MM.1S (cell line): ENCODE data around the gene CCDC85B.

Source experiments
- DNase-seq: peaks from one replicate; pipeline ENCODE4 v3.0.0-alpha.2; 2015
- H2AFZ ChIP-seq: fragments of 300-600 bp; sonication (generic); 2 replicates; pipeline ENCODE4 v1.6.0; 2016; ENCODE audit warnings: antibody characterized with exemption, low read length
- H3F3A ChIP-seq: fragments of 300-600 bp; sonication (generic); 2 replicates; pipeline ENCODE4 v1.6.1; 2016; ENCODE audit warnings: mild to moderate bottlenecking, antibody characterized with exemption, low read length, moderate library complexity, mixed read lengths; ENCODE audit not compliant: insufficient read depth
- H3K27ac ChIP-seq: fragments of 300-600 bp; sonication (generic); 2 replicates; pipeline ENCODE4 v1.5.1; 2016; ENCODE audit warnings: mild to moderate bottlenecking, low read length
- H3K27me3 ChIP-seq: fragments of 300-600 bp; sonication (generic); replicated peaks from 2 replicates; pipeline ENCODE4 v1.6.0; 2016; ENCODE audit warnings: low read length; ENCODE audit not compliant: insufficient read depth
- H3K36me3 ChIP-seq: fragments of 300-600 bp; sonication (generic); replicated peaks from 2 replicates; pipeline ENCODE4 v1.6.1; 2016; ENCODE audit warnings: mild to moderate bottlenecking, low read length, mixed read lengths; ENCODE audit not compliant: insufficient read depth
- H3K4me1 ChIP-seq: fragments of 300-600 bp; sonication (generic); 2 replicates; pipeline ENCODE4 v1.6.1; 2016; ENCODE audit warnings: low read length, mixed read lengths
- H3K4me2 ChIP-seq: fragments of 300-600 bp; sonication (generic); 2 replicates; pipeline ENCODE4 v1.6.0; 2016; ENCODE audit warnings: low read depth, low read length
- H3K4me3 ChIP-seq: fragments of 300-600 bp; sonication (generic); 2 replicates; pipeline ENCODE4 v1.5.1; 2016; ENCODE audit warnings: low read length, mixed read lengths
- H3K79me2 ChIP-seq: fragments of 300-600 bp; sonication (generic); 2 replicates; pipeline ENCODE4 v1.6.1; 2016; ENCODE audit warnings: mixed run types, low read length, mixed read lengths
- H3K9ac ChIP-seq: fragments of 300-600 bp; sonication (generic); 2 replicates; pipeline ENCODE4 v1.6.1; 2016; ENCODE audit warnings: low read length, mixed read lengths
- H3K9me2 ChIP-seq: fragments of 300-600 bp; sonication (generic); replicated peaks from 2 replicates; pipeline ENCODE4 v1.6.1; 2016; ENCODE audit warnings: mild to moderate bottlenecking, low read length, mixed read lengths; ENCODE audit not compliant: insufficient read depth
- H3K9me3 ChIP-seq: fragments of 300-600 bp; sonication (generic); replicated peaks from 2 replicates; pipeline ENCODE4 v1.6.1; 2016; ENCODE audit warnings: mild to moderate bottlenecking, low read length, mixed read lengths; ENCODE audit not compliant: insufficient read depth
- H4K20me1 ChIP-seq: fragments of 300-600 bp; sonication (generic); 2 replicates; pipeline ENCODE4 v1.6.1; 2016; ENCODE audit warnings: mild to moderate bottlenecking, low read length, moderate library complexity, mixed read lengths; ENCODE audit not compliant: insufficient read depth
- CTCF ChIP-seq: fragments of 300-600 bp; sonication (generic); IDR thresholded peaks from 2 replicates; pipeline ENCODE4 v1.5.1; 2016; ENCODE audit warnings: antibody characterized with exemption, low read length, mixed read lengths
- EZH2 ChIP-seq: fragments of 300-600 bp; sonication (generic); optimal IDR thresholded peaks from 2 replicates; pipeline ENCODE3; 2017; ENCODE audit warnings: low read depth, mild to moderate bottlenecking, antibody characterized with exemption, low read length, mixed read lengths
- EZH2phosphoT487 ChIP-seq: fragments of 300-600 bp; sonication (generic); IDR thresholded peaks from 2 replicates; pipeline ENCODE4 v1.6.1; 2018; ENCODE audit warnings: antibody characterized with exemption, low read length

Gene CCDC85B

GRCh38 chr11:65932558-65932919, 42.1 kb downstream of the CCDC85B start:
- peaks cover 17% of the 10 kb centered on the region for H3F3A ChIP-seq
- peaks cover 15% of the 10 kb centered on the region for H3K4me1 ChIP-seq
- H3K9me2 ChIP-seq = no peaks in the 10 kb centered on the region
- no peak overlapping the region for H2AFZ ChIP-seq
- no peak for TF ChIP-seq CTCF
- TF ChIP-seq EZH2 = no peak
- TF ChIP-seq EZH2phosphoT487 = no peak
- no peak overlapping the region for H3K4me3 ChIP-seq
- H3K9ac ChIP-seq = no peak overlapping the region
- H3K27ac ChIP-seq = no peak overlapping the region
- no peak for DNase-seq
- no peaks in the 10 kb centered on the region for H3K9me3 ChIP-seq
- no peaks in the 10 kb centered on the region for H3K79me2 ChIP-seq
- H3K36me3 ChIP-seq = no peaks in the 10 kb centered on the region
- H3K4me2 ChIP-seq = no peak overlapping the region
- no peaks in the 10 kb centered on the region for H3K27me3 ChIP-seq
- H4K20me1 ChIP-seq = no peaks in the 10 kb centered on the region

GRCh38 chr11:65934014-65934413, 43.5 kb downstream of the CCDC85B start:
- Histone ChIP-seq H3K9me2 (no peaks in the 10 kb centered on the region), H3K4me1 (peaks cover 3% of the 10 kb centered on the region)

GRCh38 chr11:65937766-65938165, 47.3 kb downstream of the CCDC85B start:
- H4K20me1 ChIP-seq = no peaks in the 10 kb centered on the region
- no peak overlapping the region for H3K9ac ChIP-seq
- no peak overlapping the region for H3K4me3 ChIP-seq
- no peaks in the 10 kb centered on the region for H3K27me3 ChIP-seq
- no peaks in the 10 kb centered on the region for H3K79me2 ChIP-seq
- H3K9me2 ChIP-seq = no peaks in the 10 kb centered on the region
- H3K9me3 ChIP-seq = no peaks in the 10 kb centered on the region
- H3F3A ChIP-seq = no peaks in the 10 kb centered on the region
- H3K4me1 ChIP-seq = no peaks in the 10 kb centered on the region
- H3K27ac ChIP-seq = no peak overlapping the region
- DNase-seq = no peak
- no peak overlapping the region for H3K4me2 ChIP-seq
- no peak overlapping the region for H2AFZ ChIP-seq
- no peak for TF ChIP-seq CTCF
- TF ChIP-seq EZH2phosphoT487 = no peak
- no peak for TF ChIP-seq EZH2
- no peaks in the 10 kb centered on the region for H3K36me3 ChIP-seq

More at GRCh38 chr11:65934014-65934413, 43.5 kb downstream of the CCDC85B start:
- Histone ChIP-seq H4K20me1 (no peaks in the 10 kb centered on the region), H3K9ac (no peak overlapping the region), H3F3A (peaks cover 2% of the 10 kb centered on the region), H2AFZ (no peak overlapping the region), H3K36me3 (no peaks in the 10 kb centered on the region), H3K9me3 (no peaks in the 10 kb centered on the region), H3K27ac (no peak overlapping the region), H3K27me3 (no peaks in the 10 kb centered on the region), H3K79me2 (no peaks in the 10 kb centered on the region), H3K4me3 (no peak overlapping the region), H3K4me2 (no peak overlapping the region)
- no peak for DNase-seq
- TF ChIP-seq EZH2phosphoT487 (no peak), CTCF (no peak), EZH2 (no peak)
